Thyroid gland (tissue), 4 donors: Measurements from ENCODE around the gene CDYL.

Source experiments
- POLR2A ChIP-seq, 2 donors: fragments of 450-650 bp; IDR thresholded peaks; one replicate each; pipeline ENCODE4 v1.6.1; 2017; ENCODE audit warnings: antibody characterized with exemption in 2 of 2, mild to moderate bottlenecking in 2 of 2, moderate library complexity in 1 of 2
- TF ChIP-seq, protein P1 (sequence below), 6 experiments: fragments of 200-600 bp in 3 of 6; fragments of 450-650 bp in 3 of 6; sonication (generic) in 3 of 6; IDR thresholded peaks; one replicate each; pipeline ENCODE4 v1.5.1; 2016 to 2019; ENCODE audit warnings: antibody characterized with exemption in 6 of 6, mild to moderate bottlenecking in 2 of 6, inconsistent platforms in 1 of 6, moderate library complexity in 1 of 6

DNA sequence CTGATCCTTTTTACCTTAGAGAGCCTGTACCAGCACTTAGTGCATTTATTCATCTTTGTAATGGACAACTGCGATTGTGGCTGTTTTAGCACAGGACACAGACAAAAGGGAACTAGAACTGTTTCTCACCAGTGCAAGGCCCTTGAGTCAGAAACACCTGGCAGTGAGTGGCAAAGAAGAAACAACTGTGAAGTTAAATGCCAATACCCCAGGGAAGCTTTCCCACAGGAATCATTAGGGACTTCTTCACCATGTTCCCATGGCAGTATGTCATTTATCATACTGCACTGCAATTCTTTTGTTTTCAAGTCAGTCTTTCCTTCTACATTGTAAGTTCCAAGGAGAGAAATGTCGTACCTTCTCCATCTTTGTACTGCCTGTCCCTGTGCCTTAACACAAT is 28.6 kb upstream of the CDYL start:
- TF ChIP-seq, protein P1, sequence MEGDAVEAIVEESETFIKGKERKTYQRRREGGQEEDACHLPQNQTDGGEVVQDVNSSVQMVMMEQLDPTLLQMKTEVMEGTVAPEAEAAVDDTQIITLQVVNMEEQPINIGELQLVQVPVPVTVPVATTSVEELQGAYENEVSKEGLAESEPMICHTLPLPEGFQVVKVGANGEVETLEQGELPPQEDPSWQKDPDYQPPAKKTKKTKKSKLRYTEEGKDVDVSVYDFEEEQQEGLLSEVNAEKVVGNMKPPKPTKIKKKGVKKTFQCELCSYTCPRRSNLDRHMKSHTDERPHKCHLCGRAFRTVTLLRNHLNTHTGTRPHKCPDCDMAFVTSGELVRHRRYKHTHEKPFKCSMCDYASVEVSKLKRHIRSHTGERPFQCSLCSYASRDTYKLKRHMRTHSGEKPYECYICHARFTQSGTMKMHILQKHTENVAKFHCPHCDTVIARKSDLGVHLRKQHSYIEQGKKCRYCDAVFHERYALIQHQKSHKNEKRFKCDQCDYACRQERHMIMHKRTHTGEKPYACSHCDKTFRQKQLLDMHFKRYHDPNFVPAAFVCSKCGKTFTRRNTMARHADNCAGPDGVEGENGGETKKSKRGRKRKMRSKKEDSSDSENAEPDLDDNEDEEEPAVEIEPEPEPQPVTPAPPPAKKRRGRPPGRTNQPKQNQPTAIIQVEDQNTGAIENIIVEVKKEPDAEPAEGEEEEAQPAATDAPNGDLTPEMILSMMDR (IDR thresholded peaks at IDR 0.05), result no peak
- no peak for TF ChIP-seq POLR2A (IDR thresholded peaks at IDR 0.05)
